Adrenal gland (tissue), 12 donors: ENCODE results near the gene TMEM50A. TPM values are rescaled to one million over a fixed set of nuclear protein-coding genes. Genes with fewer than 3 reads are reported as not detected.
"Not testable (repeated sequence)": the region's sequence is repeated elsewhere in the genome, so short reads cannot be mapped to it uniquely, and the experiment has no call there.

Experiments used
- DNase-seq, 7 donors: peaks; one replicate each; pipeline ENCODE4 v3.0.0-alpha.2; 2019 to 2020
- H3K27ac ChIP-seq, 5 donors: fragments of 200-600 bp; sonication (generic) in 4 of 5; 1 replicate in 3 of 5; 2 replicates in 2 of 5; pipeline versions ENCODE4 v1.5.1 to v1.8.0; 2016 to 2020; ENCODE audit warnings: mild to moderate bottlenecking in 1 of 5
- H3K27me3 ChIP-seq: fragments of 200-600 bp; 2 replicates; pipeline ENCODE4 v1.8.0; 2021
- H3K36me3 ChIP-seq, 2 donors: fragments of 200-600 bp; replicated peaks in 1 of 2; 1 replicate in 1 of 2; 2 replicates in 1 of 2; pipeline versions ENCODE4 v1.5.1 to v1.8.0; 2018 to 2022
- H3K4me1 ChIP-seq, 2 donors: fragments of 200-600 bp; replicated peaks in 1 of 2; 1 replicate in 1 of 2; 2 replicates in 1 of 2; pipeline versions ENCODE4 v1.5.1 to v1.8.0; 2018 to 2021
- H3K4me3 ChIP-seq, 4 donors: fragments of 200-600 bp; sonication (generic) in 3 of 4; one replicate each; pipeline ENCODE4 v1.5.1; 2016 to 2018
- H3K9me3 ChIP-seq, 3 donors: fragments of 200-600 bp; sonication (generic) in 1 of 3; replicated peaks in 1 of 3; 1 replicate in 2 of 3; 2 replicates in 1 of 3; pipeline versions ENCODE4 v1.5.1 to v1.8.0; 2016 to 2021
- POLR2A ChIP-seq, 2 donors: fragments of 450-650 bp; IDR thresholded peaks; one replicate each; pipeline ENCODE4 v1.6.1; 2017; ENCODE audit warnings: antibody characterized with exemption in 2 of 2, mild to moderate bottlenecking in 2 of 2, moderate library complexity in 1 of 2
- WGBS, 4 donors: extraction: QIAGEN DNeasy Blood & Tissue Kit in 2 of 4; methylation state at CpG; one replicate each; pipeline versions ENCODE4 v1.1.5 to v1.1.7; 2013 to 2017; 5-methylcytosine and 5-hydroxymethylcytosine counted together
- intact Hi-C, 2 donors: fragments of 100-400 bp; cut with DNase I; formaldehyde crosslinking; loops; one replicate each; pipeline versions ENCODE4 v1.14.1 to v1.15.0; 2022 to 2023
- polyA plus RNA-seq, 3 donors: library from polyadenylated mRNA; stranded (reverse); fragments of 200-250 nt in 2 of 3; fragments of 350-450 nt in 1 of 3; fragmentation: Illumina TruSeq in 1 of 3; extraction: RNeasy Lipid Tissue Mini Kit (QIAGEN cat#74804) in 1 of 3; gene quantifications; one replicate each; pipeline ENCODE4 v1.2.3, GENCODE V29; 2013 to 2014
- total RNA-seq, 9 donors: library from RNA; depleted of rRNA in 4 of 9; stranded (reverse); fragments of >200 nt in 4 of 9; fragments of 120-200 nt in 1 of 9; fragmentation: NEBNext Ultra II Directional in 1 of 9; extraction: Animal tissue kit (Norgen Biotek cat#: 25700) in 1 of 9; gene quantifications; one replicate each; pipeline versions ENCODE4 v1.1.0 to v1.2.4, GENCODE V29; 2013 to 2023
- TF ChIP-seq, protein P1 (sequence below), 6 experiments: fragments of 450-650 bp in 4 of 6; fragments of 200-600 bp in 2 of 6; sonication (generic) in 1 of 6; IDR thresholded peaks; 1 replicate in 5 of 6; 2 replicates in 1 of 6; pipeline versions ENCODE4 v1.5.1 to v1.8.0; 2016 to 2021; ENCODE audit warnings: antibody characterized with exemption in 6 of 6, mild to moderate bottlenecking in 2 of 6, moderate library complexity in 1 of 6
- donor health status: healthy with polysubstance abuse.
- donor health status: Bipolar disorder and iron deficiency.
- donor health status: DM: yes; HTN: yes; CAD: no.
- donor health status: DM: no; HTN: no; CAD: no.
- donor health status: DM: no; HTN: no; CAD: no.
- donor health status: DM: yes; HTN: yes; CAD: no.

The TMEM50A gene
- total and polyA plus RNA-seq, 12 donors: 77.5 to 230 (median 154) TPM

GRCh38 chr1:25329336-25329735, 8.8 kb upstream of the TMEM50A start:
- H3K27ac ChIP-seq: not testable (repeated sequence)

GRCh38 chr1:25329950-25330349, 8.2 kb upstream of the TMEM50A start:
- H3K27ac ChIP-seq, intact Hi-C loops: not testable (repeated sequence)

More at GRCh38 chr1:25329336-25329735, 8.8 kb upstream of the TMEM50A start:
- intact Hi-C loops, H3K4me1 ChIP-seq, DNase-seq, H3K4me3 ChIP-seq, H3K27me3 ChIP-seq, H3K36me3 ChIP-seq, H3K9me3 ChIP-seq: not testable (repeated sequence)
- WGBS, 4 donors: 80 to 100% (median 90%) methylated on average over 3 to 5 of the region's 5 CpGs

DNA sequence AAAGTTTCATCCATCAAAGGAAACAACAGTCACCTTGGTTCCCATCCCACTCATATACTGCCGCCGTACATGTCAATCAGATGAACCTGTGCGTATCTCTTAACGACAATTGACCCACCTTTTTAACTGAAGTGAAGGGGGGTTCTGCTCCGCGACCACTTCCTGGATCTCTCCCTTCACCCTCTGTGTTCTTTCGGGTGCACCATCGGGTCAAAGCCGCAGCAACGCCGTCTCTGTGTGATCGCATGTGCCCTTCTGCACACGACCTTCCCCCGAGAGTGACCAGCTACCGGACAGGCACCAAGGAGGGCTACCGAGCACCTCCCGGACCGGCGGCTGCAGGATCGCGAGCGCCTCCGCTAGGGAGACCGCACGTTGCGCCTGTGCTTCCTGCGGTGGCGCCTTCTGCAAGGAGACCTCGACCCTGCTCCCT, 1.2 kb upstream of the TMEM50A start:
- peak in 4 of 7 donors; percentile 46 to 63 (median 52) for DNase-seq
- H3K9me3 ChIP-seq, H3K36me3 ChIP-seq, intact Hi-C loops, H3K27me3 ChIP-seq: not testable (repeated sequence)
- peak overlapping the region in 3 of 4 donors; percentile 21 to 66 (median 49) for H3K4me3 ChIP-seq
- peaks cover 13 to 29% of the 10 kb centered on the region in 2 donors for H3K4me1 ChIP-seq
- peak overlapping the region in 2 of 5 donors; percentile 17 to 56 for H3K27ac ChIP-seq
- 0 to 2% (median 0%) methylated on average over 4 to 26 of the region's 29 CpGs for WGBS, 4 donors

More at GRCh38 chr1:25329950-25330349, 8.2 kb upstream of the TMEM50A start:
- H3K4me3 ChIP-seq, H3K36me3 ChIP-seq, H3K9me3 ChIP-seq, H3K4me1 ChIP-seq, DNase-seq, H3K27me3 ChIP-seq: not testable (repeated sequence)
- WGBS, 4 donors: 30 to 57% (median 47%) methylated on average over 1 to 5 of the region's 5 CpGs

DNA sequence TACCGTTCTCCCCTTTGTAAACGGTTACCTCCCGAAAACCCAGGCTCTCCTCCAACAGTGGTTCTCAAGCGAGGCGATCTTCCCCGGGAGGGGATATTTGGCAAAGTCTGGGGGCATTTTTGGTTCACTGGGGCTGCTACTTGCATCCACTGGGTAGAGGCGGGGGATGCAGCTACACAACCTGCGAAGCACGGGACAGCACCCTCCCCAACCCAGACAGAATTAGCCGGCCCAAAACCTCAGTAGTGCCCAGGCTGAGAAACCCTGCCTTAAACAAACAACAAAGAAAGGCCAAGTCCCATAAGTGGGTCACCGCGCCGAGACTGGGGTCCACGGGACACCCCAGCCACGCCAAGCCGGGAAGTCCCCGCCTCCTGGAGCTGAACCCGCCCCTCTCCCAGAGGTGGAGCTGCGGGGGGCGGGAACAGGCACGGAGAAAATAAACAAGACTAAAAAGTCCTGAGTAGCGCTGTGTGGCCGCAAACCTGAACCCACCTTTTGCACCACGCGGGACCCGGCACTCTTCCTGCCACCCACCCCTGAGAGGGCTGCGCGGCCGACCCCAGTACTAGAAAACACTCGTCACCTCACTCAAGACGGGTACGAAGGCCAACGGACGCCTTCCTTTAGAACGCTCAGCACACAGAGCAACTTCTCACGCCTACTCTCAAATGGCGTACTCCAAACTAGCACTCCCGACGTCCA, 499 bp upstream of the TMEM50A start:
- intact Hi-C loops, H3K27me3 ChIP-seq, DNase-seq, H3K9me3 ChIP-seq, H3K36me3 ChIP-seq: not testable (repeated sequence)
- Histone ChIP-seq H3K4me1 (peaks cover 16 to 36% of the 10 kb centered on the region in 2 donors), H3K27ac (peak overlapping the region; percentile 53 to 96 (median 94)), H3K4me3 (peak overlapping the region; percentile 29 to 80 (median 76))
- 0% methylated on average over 8 to 23 of the region's 39 CpGs; no CpG with 5 or more reads in 1 of the 4 donors for WGBS, 4 donors

DNA sequence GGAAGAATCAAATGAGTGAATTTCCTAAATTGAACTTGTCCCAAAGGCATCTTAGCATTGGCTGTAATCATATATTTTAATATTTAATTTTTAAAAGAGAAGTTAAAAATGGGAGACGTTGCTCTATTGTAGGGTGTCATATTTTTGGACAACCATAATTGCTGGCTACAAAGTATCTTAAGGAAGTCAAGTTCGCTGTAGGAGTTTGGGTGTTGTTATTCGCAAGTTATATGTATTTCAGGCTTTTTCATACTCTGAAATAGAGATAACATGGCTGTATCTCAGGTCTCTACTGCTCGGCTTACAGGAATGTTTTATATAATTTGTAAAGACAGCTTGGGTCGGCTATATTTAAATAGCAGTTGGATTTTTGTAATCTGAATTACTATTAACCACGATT, 852 bp downstream of the TMEM50A start:
- Histone ChIP-seq H3K27me3 (no peaks in the 10 kb centered on the region), H3K36me3 (peaks cover 0 to 10% of the 10 kb centered on the region in 2 donors), H3K27ac (peak overlapping the region; percentile 90 to 99 (median 96)), H3K9me3 (no peaks in the 10 kb centered on the region), H3K4me1 (peaks cover 19 to 46% of the 10 kb centered on the region in 2 donors), H3K4me3 (peak overlapping the region in 3 of 4 donors; percentile 79 to 90 (median 80))
- no peak for DNase-seq
- 0 to 1% (median 0%) methylated on average over 6 of the region's 6 CpGs for WGBS, 4 donors
- intact Hi-C loops: no loop called here
- TF ChIP-seq, protein P1, sequence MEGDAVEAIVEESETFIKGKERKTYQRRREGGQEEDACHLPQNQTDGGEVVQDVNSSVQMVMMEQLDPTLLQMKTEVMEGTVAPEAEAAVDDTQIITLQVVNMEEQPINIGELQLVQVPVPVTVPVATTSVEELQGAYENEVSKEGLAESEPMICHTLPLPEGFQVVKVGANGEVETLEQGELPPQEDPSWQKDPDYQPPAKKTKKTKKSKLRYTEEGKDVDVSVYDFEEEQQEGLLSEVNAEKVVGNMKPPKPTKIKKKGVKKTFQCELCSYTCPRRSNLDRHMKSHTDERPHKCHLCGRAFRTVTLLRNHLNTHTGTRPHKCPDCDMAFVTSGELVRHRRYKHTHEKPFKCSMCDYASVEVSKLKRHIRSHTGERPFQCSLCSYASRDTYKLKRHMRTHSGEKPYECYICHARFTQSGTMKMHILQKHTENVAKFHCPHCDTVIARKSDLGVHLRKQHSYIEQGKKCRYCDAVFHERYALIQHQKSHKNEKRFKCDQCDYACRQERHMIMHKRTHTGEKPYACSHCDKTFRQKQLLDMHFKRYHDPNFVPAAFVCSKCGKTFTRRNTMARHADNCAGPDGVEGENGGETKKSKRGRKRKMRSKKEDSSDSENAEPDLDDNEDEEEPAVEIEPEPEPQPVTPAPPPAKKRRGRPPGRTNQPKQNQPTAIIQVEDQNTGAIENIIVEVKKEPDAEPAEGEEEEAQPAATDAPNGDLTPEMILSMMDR (IDR thresholded peaks at IDR 0.05): no peak
- no peak for TF ChIP-seq POLR2A (IDR thresholded peaks at IDR 0.05)

DNA sequence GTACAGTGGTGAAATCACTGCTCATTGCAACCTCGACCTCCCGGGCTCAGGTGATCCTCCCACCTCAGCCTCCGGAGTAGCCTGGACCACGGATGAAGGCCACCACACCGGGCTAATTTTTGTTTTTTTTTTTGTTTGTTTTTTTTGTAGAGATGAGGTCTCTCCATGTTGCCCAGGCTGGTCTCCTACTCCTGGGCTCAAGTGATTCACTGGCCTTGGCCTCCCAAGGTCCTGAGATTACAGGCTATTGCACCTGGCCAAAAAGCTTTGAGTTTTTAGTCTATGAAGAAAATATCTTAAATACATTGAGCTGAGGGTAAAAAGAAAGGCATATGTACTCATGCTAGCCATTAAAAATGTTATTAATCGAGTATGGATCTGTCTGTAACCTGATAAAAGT, 3.6 kb downstream of the TMEM50A start:
- no peaks in the 10 kb centered on the region for H3K27me3 ChIP-seq
- peak in 3 of 7 donors; percentile 40 to 58 (median 55) for DNase-seq
- peaks cover 20 to 53% of the 10 kb centered on the region in 2 donors for H3K4me1 ChIP-seq
- 28 to 62% (median 52%) methylated on average over 6 of the region's 6 CpGs for WGBS, 4 donors
- no peaks in the 10 kb centered on the region for H3K9me3 ChIP-seq
- no peak for TF ChIP-seq POLR2A (IDR thresholded peaks at IDR 0.05)
- TF ChIP-seq, protein P1 (IDR thresholded peaks at IDR 0.05): no peak
- peak overlapping the region in 2 of 5 donors; percentile 55 to 69 for H3K27ac ChIP-seq
- intact Hi-C loops: no loop called here
- peaks cover 0 to 31% of the 10 kb centered on the region in 2 donors for H3K36me3 ChIP-seq
- H3K4me3 ChIP-seq: no peak overlapping the region
